HCEC 1CT (cell line): ENCODE measurements around the gene FXYD3.

Source experiments
- DNase-seq: peaks from one replicate; pipeline ENCODE4 v3.0.0-alpha.2; 2017

FXYD3 gene

GRCh38 chr19:35107545-35107944, 8.1 kb upstream of the FXYD3 start:
- DNase-seq: peak; percentile 17

GRCh38 chr19:35108730-35109129, 6.9 kb upstream of the FXYD3 start:
- DNase-seq: no peak

DNA sequence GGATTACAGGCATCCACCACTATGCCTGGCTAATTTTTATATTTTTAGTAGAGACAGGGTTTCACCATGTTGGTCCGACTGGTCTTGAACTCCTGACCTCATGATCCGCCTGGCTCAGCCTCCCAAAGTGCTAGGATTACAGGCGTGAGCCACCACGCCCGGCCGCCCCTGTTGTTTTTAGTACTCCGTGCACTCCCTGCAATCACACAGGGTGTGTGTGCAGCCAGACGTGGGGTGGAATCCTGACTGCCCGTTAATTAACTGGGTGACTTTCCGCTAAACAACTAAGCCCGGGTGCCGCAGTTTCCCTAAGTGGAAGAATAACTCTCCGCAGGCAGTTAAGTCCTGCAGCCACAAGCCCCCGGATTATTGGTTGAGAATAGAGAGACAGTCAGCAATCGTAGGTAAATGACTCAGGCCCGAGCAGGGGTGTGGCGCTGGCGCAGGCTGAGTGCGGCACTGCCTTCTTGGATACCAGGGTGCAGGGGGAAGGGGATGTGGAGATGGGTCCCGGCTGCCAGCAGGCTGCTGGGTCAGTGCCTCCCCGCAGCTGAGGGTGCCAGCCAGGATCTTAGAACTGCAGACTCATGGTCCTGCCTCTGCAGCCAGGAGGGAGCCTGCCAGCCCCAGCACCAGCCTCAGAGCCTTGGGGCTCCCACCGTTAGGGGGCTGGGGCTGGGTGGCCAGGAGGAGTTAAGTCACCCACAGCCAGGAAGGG, 6.1 kb upstream of the FXYD3 start:
- DNase-seq: no peak

- DNase-seq: no peak
Observed at GRCh38 chr19:35110974-35111373, 4.6 kb upstream of the FXYD3 start.

GRCh38 chr19:35112995-35113688, 2.5 kb upstream of the FXYD3 start:
- DNase-seq: no peak

- no peak for DNase-seq
Observed at GRCh38 chr19:35114353-35115176, 1.1 kb upstream of the FXYD3 start.

DNA sequence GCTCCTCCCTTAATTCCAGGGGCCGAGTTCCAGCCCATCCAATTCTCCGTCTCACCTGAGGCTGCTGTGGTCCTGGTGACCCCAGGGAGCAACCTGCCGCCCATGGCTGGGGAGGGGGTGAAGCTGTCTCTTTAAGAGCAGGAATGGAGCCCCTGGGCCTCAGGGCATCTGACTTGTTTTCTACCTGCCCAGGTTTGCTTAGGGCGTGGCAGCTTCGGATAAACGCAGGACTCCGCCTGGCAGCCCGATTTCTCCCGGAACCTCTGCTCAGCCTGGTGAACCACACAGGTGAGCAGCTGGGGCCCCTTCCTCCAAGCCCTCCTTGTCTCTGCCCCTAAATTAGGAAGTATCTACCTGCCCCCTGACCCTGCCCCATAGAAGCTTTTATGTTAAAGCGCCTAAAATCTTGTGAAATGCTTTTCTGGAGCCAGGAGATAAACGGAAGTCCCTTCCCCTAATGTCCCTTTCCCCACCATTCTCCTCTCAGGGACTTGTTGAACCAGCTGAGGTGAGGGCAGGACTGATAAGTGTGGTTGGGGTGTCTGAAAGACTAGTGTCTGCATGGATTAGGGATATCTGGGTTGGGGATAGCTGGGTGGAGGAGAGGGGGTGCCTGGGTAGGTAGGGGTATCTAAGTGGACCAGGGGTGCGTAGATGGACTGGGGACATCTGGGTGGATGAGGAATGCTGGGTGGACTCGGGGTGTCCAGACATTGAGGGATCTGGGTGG, 614 bp downstream of the FXYD3 start:
- no peak for DNase-seq

DNA sequence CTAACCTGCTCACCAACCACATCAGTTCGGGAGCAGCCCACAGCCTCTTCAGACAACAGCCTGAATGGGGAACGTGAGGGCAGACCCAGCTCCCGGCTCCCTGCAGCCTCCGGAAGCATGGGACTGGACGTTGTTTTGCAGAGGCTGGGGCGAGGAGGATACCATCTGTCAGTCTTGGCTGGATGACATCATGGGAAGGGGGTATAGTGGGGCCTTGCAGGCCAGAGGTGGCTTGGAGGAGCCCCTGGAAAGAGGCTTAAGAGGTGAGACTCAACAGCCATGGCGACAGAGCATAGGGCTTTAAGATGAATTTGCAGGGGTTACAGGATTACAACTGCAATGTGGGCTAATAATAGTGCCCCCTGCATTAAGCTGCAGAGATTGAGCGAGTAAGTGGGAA, 1.5 kb downstream of the FXYD3 start:
- no peak for DNase-seq

GRCh38 chr19:35117799-35118198, 2.2 kb downstream of the FXYD3 start:
- no peak for DNase-seq

DNA sequence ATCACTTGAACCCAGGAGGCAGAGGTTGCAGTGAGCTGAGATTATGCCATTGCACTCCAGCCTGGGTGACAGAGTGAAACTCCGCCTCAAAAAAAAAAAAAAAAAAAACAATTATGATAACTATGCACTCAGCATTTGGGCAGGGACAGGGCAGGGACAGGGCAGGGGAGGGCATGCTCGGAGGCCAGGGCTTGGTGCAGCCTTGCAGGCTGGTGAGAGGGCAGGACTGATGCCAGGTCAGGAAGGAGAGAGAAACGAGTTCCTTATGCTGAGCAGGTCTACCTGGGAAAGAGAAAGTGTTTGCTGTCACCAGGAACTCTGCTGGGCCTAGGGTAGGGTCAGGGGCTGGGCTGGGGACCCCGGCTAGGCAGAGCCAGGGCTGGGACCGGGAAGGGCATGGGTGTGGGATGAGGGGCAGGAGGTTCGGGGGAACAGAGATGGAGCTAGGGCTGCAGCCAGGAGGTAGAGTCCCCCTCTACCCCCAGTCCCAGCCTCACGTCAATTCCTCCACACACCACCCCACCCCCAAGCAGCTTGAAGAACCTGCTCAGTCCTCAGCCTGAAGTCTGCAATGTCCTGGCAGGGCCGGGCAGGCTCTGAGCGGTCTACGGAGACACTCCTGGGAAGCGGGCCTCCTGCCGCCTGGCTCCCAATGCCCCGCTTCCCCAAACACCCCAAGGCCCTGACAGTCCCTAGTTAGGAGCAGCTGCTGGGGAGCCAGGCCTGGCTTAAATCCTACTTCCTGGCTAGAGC, 2.8 kb downstream of the FXYD3 start:
- DNase-seq: no peak

GRCh38 chr19:35119091-35119490, 3.5 kb downstream of the FXYD3 start:
- DNase-seq: no peak

- DNase-seq: no peak
Observed at GRCh38 chr19:35119578-35120155, 4.0 kb downstream of the FXYD3 start.

GRCh38 chr19:35120492-35120891, 4.9 kb downstream of the FXYD3 start:
- peak; percentile 48 for DNase-seq

GRCh38 chr19:35120898-35121297, 5.3 kb downstream of the FXYD3 start:
- peak; percentile 13 for DNase-seq

DNA sequence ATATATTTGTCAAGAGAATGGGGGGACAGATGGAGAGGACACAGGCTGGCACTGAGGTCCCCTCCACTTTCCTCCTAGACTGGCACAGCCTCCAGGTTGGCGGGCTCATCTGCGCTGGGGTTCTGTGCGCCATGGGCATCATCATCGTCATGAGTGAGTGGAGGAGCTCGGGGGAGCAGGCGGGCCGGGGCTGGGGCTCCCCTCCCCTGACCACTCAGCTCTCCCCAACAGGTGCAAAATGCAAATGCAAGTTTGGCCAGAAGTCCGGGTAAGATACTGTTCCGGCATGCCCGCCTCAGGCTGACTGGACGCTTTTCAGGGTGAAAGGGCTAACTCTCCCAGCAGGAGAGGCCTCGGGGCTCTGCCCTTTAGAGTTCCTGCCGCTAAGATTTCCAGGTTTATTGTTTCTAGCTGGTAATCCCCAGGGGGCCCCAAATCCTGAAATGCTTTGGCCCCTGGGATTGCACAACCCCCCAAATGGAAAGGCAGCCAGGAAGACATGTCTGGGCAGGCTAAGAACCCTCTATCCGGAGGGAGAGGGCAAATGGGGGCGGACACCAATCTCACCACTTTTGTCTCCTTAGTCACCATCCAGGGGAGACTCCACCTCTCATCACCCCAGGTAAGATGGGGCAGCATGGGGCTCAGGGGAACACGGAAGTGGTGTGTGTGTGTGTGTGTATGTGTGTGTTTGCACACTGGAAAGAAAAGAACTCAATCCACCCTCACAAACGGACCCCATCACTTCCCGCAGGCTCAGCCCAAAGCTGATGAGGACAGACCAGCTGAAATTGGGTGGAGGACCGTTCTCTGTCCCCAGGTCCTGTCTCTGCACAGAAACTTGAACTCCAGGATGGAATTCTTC, 7.3 kb downstream of the FXYD3 start:
- DNase-seq: no peak

DNA sequence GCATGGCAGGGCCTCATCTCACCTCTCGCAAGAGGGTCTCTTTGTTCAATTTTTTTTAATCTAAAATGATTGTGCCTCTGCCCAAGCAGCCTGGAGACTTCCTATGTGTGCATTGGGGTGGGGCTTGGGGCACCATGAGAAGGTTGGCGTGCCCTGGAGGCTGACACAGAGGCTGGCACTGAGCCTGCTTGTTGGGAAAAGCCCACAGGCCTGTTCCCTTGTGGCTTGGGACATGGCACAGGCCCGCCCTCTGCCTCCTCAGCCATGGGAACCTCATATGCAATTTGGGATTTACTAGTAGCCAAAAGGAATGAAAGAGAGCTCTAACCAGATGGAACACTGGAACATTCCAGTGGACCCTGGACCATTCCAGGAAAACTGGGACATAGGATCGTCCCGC, 8.0 kb downstream of the FXYD3 start:
- no peak for DNase-seq

DNA sequence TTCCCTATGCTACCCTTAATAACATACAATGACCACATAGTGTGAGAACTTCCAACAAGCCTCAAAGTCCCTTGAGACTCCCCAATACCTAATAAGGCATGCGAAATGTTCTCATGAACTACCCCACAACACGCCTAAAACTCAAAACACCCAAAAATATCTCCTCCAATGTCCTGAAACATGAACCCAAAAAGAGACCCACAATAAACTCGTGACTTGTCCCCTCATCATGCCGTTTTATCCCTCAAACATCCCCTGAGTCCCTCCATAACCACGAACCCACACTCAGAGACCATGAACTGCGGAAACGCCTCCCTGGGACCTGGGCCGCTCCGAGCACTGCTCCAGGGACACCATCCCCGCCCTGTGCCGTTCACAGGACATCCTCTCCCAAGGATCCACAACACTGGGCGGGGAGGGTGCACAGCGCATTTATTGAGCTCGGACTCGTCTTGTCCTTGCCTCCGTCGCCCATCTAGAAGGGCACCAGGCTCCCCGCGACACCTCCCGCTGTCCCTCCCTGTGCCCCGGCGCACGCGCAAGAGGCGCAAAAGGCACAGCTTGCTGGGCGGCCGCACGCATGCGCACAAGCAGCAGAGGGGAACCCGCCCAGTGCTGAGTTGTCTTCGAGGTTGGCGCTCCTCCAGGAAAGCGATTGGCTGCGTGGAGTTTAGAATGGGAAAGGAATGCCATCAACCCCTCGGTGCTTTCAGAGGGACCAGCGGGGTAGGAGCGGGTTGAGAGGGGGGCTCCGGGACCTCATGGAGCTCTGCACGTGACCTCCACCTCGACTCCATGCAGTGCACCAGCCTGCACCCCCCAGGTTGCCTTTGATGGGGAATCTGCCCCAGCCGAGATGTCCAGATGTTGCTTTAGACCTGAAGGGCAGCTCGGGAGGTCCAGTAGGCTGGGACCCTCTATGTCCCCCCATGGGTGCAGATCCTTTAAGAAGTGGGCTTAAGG, 8.8 kb downstream of the FXYD3 start:
- DNase-seq: peak; percentile 92

- DNase-seq: no peak
Observed at GRCh38 chr19:35125270-35125717, 9.7 kb downstream of the FXYD3 start.
